SK-N-SH treated with all-trans-retinoic acid at 6 μM for 48 hours (cell line): ENCODE results near the gene FHOD3.

Experiments
- ATAC-seq: fragments of 200-7000 bp; cut with Tn5 transposase; 3 replicates; pipeline ENCODE4 v1.9.1; 2020; ENCODE audit warnings: mild to moderate bottlenecking, moderate library complexity
- ARNTL ChIP-seq: fragments of 450-650 bp; formaldehyde crosslinking; IDR thresholded peaks from 2 replicates; pipeline ENCODE4 v1.5.0; 2020; ENCODE audit warnings: low read depth, mild to moderate bottlenecking, moderate library complexity, borderline replicate concordance
- CREB5 ChIP-seq: fragments of 250-450 bp; sonication (Bioruptor Pico); IDR thresholded peaks from 2 replicates; pipeline ENCODE4 v1.5.1; 2020; ENCODE audit warnings: low read depth, mild to moderate bottlenecking, moderate library complexity
- CSDC2 ChIP-seq: fragments of 250-450 bp; sonication (Bioruptor Pico); IDR thresholded peaks from 2 replicates; pipeline ENCODE4 v1.5.0; 2020; ENCODE audit warnings: mild to moderate bottlenecking, moderate library complexity
- CSRNP3 ChIP-seq: fragments of 250-450 bp; sonication (Bioruptor Pico); IDR thresholded peaks from 2 replicates; pipeline ENCODE4 v1.5.1; 2021; ENCODE audit warnings: mild to moderate bottlenecking, moderate library complexity
- ESRRG ChIP-seq: fragments of 250-450 bp; sonication (Bioruptor Pico); IDR thresholded peaks from 2 replicates; pipeline ENCODE4 v1.6.1; 2021; ENCODE audit warnings: mild to moderate bottlenecking
- GLIS3 ChIP-seq: fragments of 250-450 bp; sonication (Bioruptor Pico); IDR thresholded peaks from 2 replicates; pipeline ENCODE4 v1.5.0; 2020; ENCODE audit warnings: mild to moderate bottlenecking, moderate library complexity
- ISL1 ChIP-seq: fragments of 250-450 bp; sonication (Bioruptor Pico); IDR thresholded peaks from 2 replicates; pipeline ENCODE4 v2.1.2; 2022; ENCODE audit warnings: mild to moderate bottlenecking, moderate library complexity
- OSR1 ChIP-seq: fragments of 250-450 bp; sonication (Bioruptor Pico); IDR thresholded peaks from 2 replicates; pipeline ENCODE4 v1.8.0; 2022; ENCODE audit warnings: moderate library complexity, mild to moderate bottlenecking, inconsistent platforms
- PATZ1 ChIP-seq: fragments of 250-450 bp; sonication (Bioruptor Pico); IDR thresholded peaks from 2 replicates; pipeline ENCODE4 v1.8.0; 2020; ENCODE audit warnings: mild to moderate bottlenecking, moderate library complexity, borderline replicate concordance
- POU6F1 ChIP-seq: fragments of 250-450 bp; sonication (Bioruptor Pico); IDR thresholded peaks from 2 replicates; pipeline ENCODE4 v1.8.0; 2021; ENCODE audit warnings: low read depth, mild to moderate bottlenecking, moderate library complexity, borderline replicate concordance
- PPARA ChIP-seq: fragments of 250-450 bp; sonication (Bioruptor Pico); IDR thresholded peaks from 2 replicates; pipeline ENCODE4 v1.5.0; 2020; ENCODE audit warnings: mild to moderate bottlenecking, borderline replicate concordance
- RARB ChIP-seq: fragments of 250-450 bp; sonication (Bioruptor Pico); IDR thresholded peaks from 2 replicates; pipeline ENCODE4 v1.8.0; 2021; ENCODE audit warnings: mild to moderate bottlenecking, moderate library complexity
- SNAI2 ChIP-seq: fragments of 250-450 bp; sonication (Bioruptor Pico); IDR thresholded peaks from 2 replicates; pipeline ENCODE4 v1.5.0; 2020; ENCODE audit warnings: mild to moderate bottlenecking, moderate library complexity
- TCF4 ChIP-seq: fragments of 250-450 bp; sonication (Bioruptor Pico); IDR thresholded peaks from 2 replicates; pipeline ENCODE4 v1.8.0; 2021; ENCODE audit warnings: mild to moderate bottlenecking, moderate library complexity, borderline replicate concordance
- TOX ChIP-seq: fragments of 250-450 bp; sonication (Bioruptor Pico); IDR thresholded peaks from 2 replicates; pipeline ENCODE4 v1.8.0; 2021; ENCODE audit warnings: mild to moderate bottlenecking, moderate library complexity, borderline replicate concordance
- TSHZ2 ChIP-seq: fragments of 250-450 bp; sonication (Bioruptor Pico); IDR thresholded peaks from 2 replicates; pipeline ENCODE4 v1.5.0; 2020; ENCODE audit warnings: mild to moderate bottlenecking, moderate library complexity
- ZC3H10 ChIP-seq: fragments of 250-450 bp; sonication (Bioruptor Pico); IDR thresholded peaks from 2 replicates; pipeline ENCODE4 v1.5.1; 2021; ENCODE audit warnings: mild to moderate bottlenecking, moderate library complexity
- ZFP3 ChIP-seq: fragments of 250-450 bp; sonication (Bioruptor Pico); IDR thresholded peaks from 2 replicates; pipeline ENCODE4 v1.5.0; 2020; ENCODE audit warnings: mild to moderate bottlenecking, moderate library complexity
- ZNF8 ChIP-seq: fragments of 450-650 bp; formaldehyde crosslinking; IDR thresholded peaks from 2 replicates; pipeline ENCODE4 v1.5.0; 2020; ENCODE audit warnings: mild to moderate bottlenecking, moderate library complexity

Gene FHOD3

GRCh38 chr18:36441426-36442240 lies 144.1 kb downstream of the FHOD3 start:
- peak; percentile 70 for ATAC-seq
- no peak for TF ChIP-seq SNAI2 (CRISPR knock-in tag)
- peak; percentile 65 for TF ChIP-seq ISL1 (CRISPR knock-in tag)
- TF ChIP-seq TOX, result 0 out of 2 replicates have a peak, but pooled peaks have one; percentile 53
- no peak for TF ChIP-seq ARNTL (CRISPR knock-in tag)
- TF ChIP-seq ZC3H10 (CRISPR knock-in tag), result peak; percentile 51; the same call in 1 of the 2 replicates
- no peak for TF ChIP-seq CREB5
- TF ChIP-seq, all 23 proteins: peak for 3

GRCh38 chr18:36442717-36443116 lies 145.2 kb downstream of the FHOD3 start:
- no peak for ATAC-seq
- TF ChIP-seq TCF4 (no peak), ESRRG (CRISPR knock-in tag) (no peak), PATZ1 (CRISPR knock-in tag) (no peak), OSR1 (CRISPR knock-in tag) (no peak), CSDC2 (CRISPR knock-in tag) (no peak), CREB5 (no peak), ZNF8 (CRISPR knock-in tag) (no peak), TOX (no peak), PPARA (CRISPR knock-in tag) (no peak), ZFP3 (CRISPR knock-in tag) (no peak), RARB (CRISPR knock-in tag) (no peak)

- ATAC-seq, result peak; percentile 15; the same call in 2 of the 3 replicates
- TF ChIP-seq TSHZ2 (peak; percentile 52; the same call in 1 of the 2 replicates), GLIS3 (no peak), ISL1 (CRISPR knock-in tag) (0 out of 2 replicates have a peak, but pooled peaks have one; percentile 25), TCF4 (peak; percentile 33; the same call in 1 of the 2 replicates), SNAI2 (CRISPR knock-in tag) (no peak), POU6F1 (no peak), CSRNP3 (CRISPR knock-in tag) (no peak)
Measured at GRCh38 chr18:36446059-36446458, 148.5 kb downstream of the FHOD3 start.
